ENCODE data around the gene LRRC75A.

Gene LRRC75A

DNA sequence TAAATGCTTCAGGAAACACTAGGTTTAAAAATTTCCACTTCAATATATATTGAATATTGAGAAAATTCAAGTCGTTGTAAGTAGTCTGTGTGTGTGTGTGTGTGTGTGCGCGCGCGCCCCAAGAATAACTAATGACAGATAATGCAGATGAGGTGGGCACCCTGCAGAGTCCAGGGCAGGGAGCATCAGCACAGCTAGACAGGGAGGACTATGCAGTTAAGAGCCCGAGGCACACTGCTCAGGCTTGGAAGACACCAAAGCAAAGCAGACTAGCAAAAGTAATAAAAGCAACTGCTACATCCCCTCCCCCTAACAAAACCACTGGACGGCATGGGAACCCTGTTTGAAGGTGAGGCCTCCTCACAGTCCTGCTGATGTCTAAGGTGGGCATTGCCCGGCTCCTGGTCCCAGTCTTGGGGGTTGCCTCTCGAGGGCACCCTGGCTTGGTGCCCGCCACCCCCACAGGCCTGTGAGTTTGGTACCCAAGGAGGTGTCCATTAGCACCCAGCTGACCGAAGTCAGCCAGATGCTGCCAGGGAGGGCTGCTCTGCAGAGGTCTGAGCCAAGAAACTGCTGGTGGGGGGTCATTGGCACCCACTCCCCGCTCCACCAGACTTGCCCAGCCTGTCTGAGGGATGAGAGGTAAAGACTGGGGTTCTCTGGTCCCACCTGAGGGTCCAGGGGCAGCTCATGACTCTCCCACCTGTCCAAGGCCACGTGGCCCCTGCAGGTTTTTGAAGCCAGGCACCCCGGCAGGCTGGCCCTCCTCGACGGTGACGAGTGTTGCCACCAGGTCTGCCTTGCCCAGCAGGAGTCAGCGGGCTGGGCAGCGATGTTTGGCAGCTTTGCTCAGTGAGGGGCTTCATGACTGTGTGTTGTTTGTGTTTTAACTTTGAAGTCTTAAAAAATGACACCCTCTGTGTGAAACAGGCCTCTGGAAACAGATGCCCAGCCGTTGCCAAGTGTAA, 18.7 kb downstream of the LRRC75A start:
- 87% methylated on average over 20 of the region's 20 CpGs for WGBS, 2 experiments

DNA sequence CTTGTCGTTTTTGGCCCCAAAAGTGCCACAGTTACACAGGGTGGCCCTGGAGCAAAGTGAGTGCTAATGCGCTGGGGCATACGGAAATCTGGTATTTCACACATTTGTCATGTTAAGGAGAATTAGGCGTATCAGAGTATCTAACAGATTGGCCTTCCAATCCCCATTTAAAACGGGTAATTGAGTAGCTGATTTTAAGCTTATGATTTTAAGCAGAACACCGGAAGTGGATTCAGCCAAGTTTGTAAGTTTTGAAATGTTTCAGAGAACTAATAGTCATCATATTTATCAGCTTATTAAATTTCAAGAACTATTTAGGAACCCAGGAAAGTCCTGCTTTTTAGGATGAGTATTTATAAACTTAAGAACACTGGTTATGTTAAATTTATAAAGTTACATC, 19.5 kb downstream of the LRRC75A start:
- H3K36me3 ChIP-seq (ENCODE audit: control insufficient read depth, insufficient read depth, low read length): no peaks in the 10 kb centered on the region
- H3K27ac ChIP-seq (ENCODE audit: insufficient read depth, low read depth, low read length, poor library complexity, severe bottlenecking): no peak overlapping the region
- H3K4me3 ChIP-seq (ENCODE audit: insufficient read depth, low read depth, low read length): no peak overlapping the region
- H3K27me3 ChIP-seq (ENCODE audit: control insufficient read depth, insufficient read depth, low read length, poor library complexity, severe bottlenecking): no peaks in the 10 kb centered on the region
- WGBS, 2 experiments: 85 to 92% methylated on average over 6 of the region's 6 CpGs
- H3K4me1 ChIP-seq (ENCODE audit: control insufficient read depth, insufficient read depth, low read length): peaks cover 14% of the 10 kb centered on the region
- H3K9me3 ChIP-seq (ENCODE audit: control insufficient read depth, low read length): no peaks in the 10 kb centered on the region

More for the DNA sequence above, 18.7 kb downstream of the LRRC75A start:
- no peak overlapping the region for H3K4me3 ChIP-seq (ENCODE audit: insufficient read depth, low read depth, low read length)
- no peaks in the 10 kb centered on the region for H3K36me3 ChIP-seq (ENCODE audit: control insufficient read depth, insufficient read depth, low read length)
- H3K4me1 ChIP-seq (ENCODE audit: control insufficient read depth, insufficient read depth, low read length): peaks cover 14% of the 10 kb centered on the region
- no peaks in the 10 kb centered on the region for H3K9me3 ChIP-seq (ENCODE audit: control insufficient read depth, low read length)
- no peak overlapping the region for H3K27ac ChIP-seq (ENCODE audit: insufficient read depth, low read depth, low read length, poor library complexity, severe bottlenecking)
- H3K27me3 ChIP-seq (ENCODE audit: control insufficient read depth, insufficient read depth, low read length, poor library complexity, severe bottlenecking): no peaks in the 10 kb centered on the region

DNA sequence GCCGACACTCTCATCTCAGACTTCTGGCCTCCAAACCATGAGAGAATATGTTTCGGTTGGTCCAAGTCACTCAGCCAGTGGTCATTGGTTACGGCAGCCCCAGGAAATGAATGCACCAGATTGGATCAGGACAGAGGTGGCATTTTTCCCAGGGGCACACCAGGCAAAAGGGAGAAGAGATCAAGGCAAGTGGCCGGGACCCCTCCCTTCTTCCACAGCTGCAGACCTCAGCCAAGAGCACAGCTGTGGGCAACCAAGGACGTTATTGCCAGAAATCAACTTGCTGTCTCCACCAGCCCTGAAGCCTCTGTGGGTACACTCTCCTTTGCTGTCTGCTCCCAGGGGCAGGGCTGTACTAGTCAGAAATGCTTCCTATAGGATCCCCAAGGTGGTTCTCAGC, 20.7 kb downstream of the LRRC75A start:
- Histone ChIP-seq H3K27me3 (ENCODE audit: control insufficient read depth, insufficient read depth, low read length, poor library complexity, severe bottlenecking) (no peaks in the 10 kb centered on the region), H3K27ac (ENCODE audit: insufficient read depth, low read depth, low read length, poor library complexity, severe bottlenecking) (no peak overlapping the region), H3K9me3 (ENCODE audit: control insufficient read depth, low read length) (no peaks in the 10 kb centered on the region), H3K4me1 (ENCODE audit: control insufficient read depth, insufficient read depth, low read length) (peaks cover 14% of the 10 kb centered on the region), H3K36me3 (ENCODE audit: control insufficient read depth, insufficient read depth, low read length) (no peaks in the 10 kb centered on the region), H3K4me3 (ENCODE audit: insufficient read depth, low read depth, low read length) (no peak overlapping the region)
- 93 to 95% methylated on average over 5 of the region's 5 CpGs for WGBS, 2 experiments

DNA sequence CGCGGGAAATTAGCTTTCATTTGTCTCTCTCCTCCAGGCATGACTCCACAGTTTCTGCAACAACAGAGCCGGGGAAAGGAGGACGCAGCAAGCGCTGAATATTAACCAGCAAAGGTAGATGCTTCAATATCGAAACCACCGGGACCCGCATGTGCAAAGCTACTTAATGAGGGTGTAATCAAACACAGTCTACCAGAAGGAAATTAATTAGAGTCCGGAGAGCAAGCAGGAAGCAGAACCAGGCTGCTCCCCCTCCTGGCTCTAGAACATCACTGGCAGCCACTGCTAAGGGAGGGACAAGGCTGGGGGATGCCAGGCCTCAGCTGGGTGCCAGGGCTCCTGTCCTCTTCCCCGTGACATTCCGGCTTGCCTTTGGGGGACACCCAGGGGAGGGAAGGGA, 21.7 kb downstream of the LRRC75A start:
- H3K9me3 ChIP-seq (ENCODE audit: control insufficient read depth, low read length): no peaks in the 10 kb centered on the region
- WGBS, 2 experiments: 86 to 89% methylated on average over 11 of the region's 11 CpGs
- no peak overlapping the region for H3K4me3 ChIP-seq (ENCODE audit: insufficient read depth, low read depth, low read length)
- H3K36me3 ChIP-seq (ENCODE audit: control insufficient read depth, insufficient read depth, low read length): no peaks in the 10 kb centered on the region
- H3K4me1 ChIP-seq (ENCODE audit: control insufficient read depth, insufficient read depth, low read length): peaks cover 14% of the 10 kb centered on the region
- no peaks in the 10 kb centered on the region for H3K27me3 ChIP-seq (ENCODE audit: control insufficient read depth, insufficient read depth, low read length, poor library complexity, severe bottlenecking)
- H3K27ac ChIP-seq (ENCODE audit: insufficient read depth, low read depth, low read length, poor library complexity, severe bottlenecking): no peak overlapping the region

DNA sequence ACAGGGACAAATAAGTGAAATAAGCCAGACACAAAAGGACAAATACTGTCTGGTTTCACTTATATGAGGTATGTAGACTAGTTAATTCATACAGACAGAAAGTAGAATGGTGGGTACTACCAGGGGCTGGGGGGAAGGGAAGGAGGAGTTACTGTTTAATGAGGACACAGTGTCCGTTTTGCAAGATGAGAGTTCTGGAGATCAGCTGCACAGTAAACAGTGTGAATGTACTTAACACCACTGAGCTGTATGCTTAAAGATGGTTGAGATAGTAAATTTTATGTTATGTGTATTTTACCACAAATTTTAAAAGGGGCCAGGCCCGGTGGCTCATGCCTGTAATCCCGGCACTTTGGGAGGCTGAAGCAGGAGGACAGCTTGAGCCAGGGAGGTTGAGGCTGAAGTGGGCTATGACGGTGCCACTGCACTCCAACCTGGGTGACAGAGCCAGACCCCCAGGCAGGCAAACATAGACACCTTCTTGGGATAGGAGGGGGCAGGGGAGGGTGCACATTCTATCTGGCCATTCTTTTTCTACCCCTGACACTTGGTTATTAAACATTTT, 23.5 kb downstream of the LRRC75A start:
- no peak overlapping the region for H3K27ac ChIP-seq (ENCODE audit: insufficient read depth, low read depth, low read length, poor library complexity, severe bottlenecking)
- 94 to 97% methylated on average over 4 of the region's 4 CpGs for WGBS, 2 experiments

DNA sequence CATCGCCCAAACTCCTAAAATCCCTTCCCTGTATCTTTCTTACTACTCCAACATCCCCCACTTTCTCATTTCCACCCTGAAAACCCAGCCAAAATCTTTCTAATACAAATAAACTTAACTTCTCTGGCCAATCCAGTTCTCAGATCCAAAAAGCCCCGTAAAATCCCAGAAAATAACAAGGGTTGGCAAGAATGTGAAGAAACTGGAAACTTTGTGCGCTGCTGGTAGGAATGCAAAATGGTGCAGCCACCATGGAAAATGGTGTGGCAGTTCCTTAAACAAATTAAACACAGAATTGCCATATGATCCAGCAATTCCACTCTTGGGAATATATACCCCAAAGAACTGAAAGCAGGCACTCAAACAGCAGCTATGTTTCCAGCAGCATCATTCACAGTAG, 24.1 kb downstream of the LRRC75A start:
- WGBS, 2 experiments: 91 to 95% methylated on average over 3 of the region's 3 CpGs
- Histone ChIP-seq H3K4me1 (ENCODE audit: control insufficient read depth, insufficient read depth, low read length) (peaks cover 7% of the 10 kb centered on the region), H3K27me3 (ENCODE audit: control insufficient read depth, insufficient read depth, low read length, poor library complexity, severe bottlenecking) (no peaks in the 10 kb centered on the region), H3K27ac (ENCODE audit: insufficient read depth, low read depth, low read length, poor library complexity, severe bottlenecking) (no peak overlapping the region), H3K9me3 (ENCODE audit: control insufficient read depth, low read length) (no peaks in the 10 kb centered on the region), H3K4me3 (ENCODE audit: insufficient read depth, low read depth, low read length) (no peak overlapping the region), H3K36me3 (ENCODE audit: control insufficient read depth, insufficient read depth, low read length) (no peaks in the 10 kb centered on the region)

More for the DNA sequence above, 23.5 kb downstream of the LRRC75A start:
- no peaks in the 10 kb centered on the region for H3K27me3 ChIP-seq (ENCODE audit: control insufficient read depth, insufficient read depth, low read length, poor library complexity, severe bottlenecking)
- peaks cover 13% of the 10 kb centered on the region for H3K4me1 ChIP-seq (ENCODE audit: control insufficient read depth, insufficient read depth, low read length)
- H3K9me3 ChIP-seq (ENCODE audit: control insufficient read depth, low read length): no peaks in the 10 kb centered on the region
- no peak overlapping the region for H3K4me3 ChIP-seq (ENCODE audit: insufficient read depth, low read depth, low read length)
- no peaks in the 10 kb centered on the region for H3K36me3 ChIP-seq (ENCODE audit: control insufficient read depth, insufficient read depth, low read length)

DNA sequence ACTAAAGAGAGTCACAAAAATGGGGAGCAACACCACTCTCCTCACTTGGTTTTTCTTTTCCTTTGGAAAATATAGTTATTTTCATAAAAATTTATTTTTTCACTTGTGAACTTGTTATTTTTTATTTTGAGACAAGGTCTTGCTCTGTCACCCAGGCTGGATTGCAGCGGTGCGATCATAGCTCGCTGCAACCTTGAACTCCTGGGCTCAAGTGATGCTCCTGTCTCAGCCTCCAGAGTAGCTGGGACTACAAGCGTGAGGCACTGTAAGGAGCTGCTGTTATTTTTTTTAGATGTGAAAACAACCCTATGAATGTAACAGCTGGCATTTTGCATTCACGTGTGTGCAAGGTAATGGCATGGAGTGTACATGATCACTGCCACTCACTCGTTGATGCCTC, 24.9 kb downstream of the LRRC75A start:
- Histone ChIP-seq H3K36me3 (ENCODE audit: control insufficient read depth, insufficient read depth, low read length) (no peaks in the 10 kb centered on the region), H3K9me3 (ENCODE audit: control insufficient read depth, low read length) (no peaks in the 10 kb centered on the region), H3K27ac (ENCODE audit: insufficient read depth, low read depth, low read length, poor library complexity, severe bottlenecking) (no peak overlapping the region), H3K4me1 (ENCODE audit: control insufficient read depth, insufficient read depth, low read length) (peaks cover 5% of the 10 kb centered on the region), H3K4me3 (ENCODE audit: insufficient read depth, low read depth, low read length) (no peak overlapping the region), H3K27me3 (ENCODE audit: control insufficient read depth, insufficient read depth, low read length, poor library complexity, severe bottlenecking) (no peaks in the 10 kb centered on the region)
- 96% methylated on average over 6 of the region's 6 CpGs for WGBS, 2 experiments

DNA sequence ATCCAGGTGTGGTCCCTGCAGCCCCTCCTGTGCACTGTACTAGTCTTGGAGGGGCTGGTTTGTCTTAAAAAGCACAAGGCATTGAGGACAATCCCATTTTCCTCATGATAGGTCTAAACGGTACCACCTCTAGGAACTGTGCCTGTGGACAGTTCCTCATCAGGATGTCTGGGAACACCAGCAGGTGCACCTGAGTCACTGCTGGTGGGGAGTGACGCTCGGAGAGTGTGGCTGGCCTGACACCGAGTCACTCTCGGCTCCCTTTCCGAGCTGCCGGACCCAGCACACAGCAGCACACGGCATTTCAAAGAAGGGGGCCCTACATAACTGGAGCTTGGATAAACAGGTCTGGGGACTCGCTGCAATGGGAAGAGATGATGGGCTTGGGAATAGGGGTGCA, 25.6 kb downstream of the LRRC75A start:
- H3K27ac ChIP-seq (ENCODE audit: insufficient read depth, low read depth, low read length, poor library complexity, severe bottlenecking): no peak overlapping the region
- WGBS, 2 experiments: 82 to 85% methylated on average over 9 of the region's 9 CpGs

DNA sequence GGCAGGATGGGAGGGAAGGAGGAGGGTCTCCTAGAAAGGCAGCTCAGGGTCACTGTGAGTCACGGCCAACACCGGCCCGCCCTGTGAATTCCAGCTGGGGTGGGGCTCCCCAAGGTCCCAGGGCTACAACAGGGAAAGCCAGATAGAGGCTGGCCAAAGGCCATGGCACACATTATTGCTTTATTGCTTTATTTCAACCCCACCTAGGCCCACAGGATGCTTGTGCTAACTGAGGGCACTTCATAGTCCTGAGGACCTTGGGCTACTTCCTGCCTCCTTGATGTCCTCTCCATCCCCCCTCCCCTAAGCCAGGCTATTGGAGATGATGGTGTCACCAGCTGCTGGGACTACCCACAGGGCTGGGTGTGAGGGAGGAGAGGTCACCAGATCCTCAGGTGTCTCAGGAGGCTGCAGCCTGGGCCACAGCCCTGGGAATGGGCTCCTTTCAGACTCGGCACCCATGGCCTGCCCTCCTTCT, 26.1 kb downstream of the LRRC75A start:
- H3K36me3 ChIP-seq (ENCODE audit: control insufficient read depth, insufficient read depth, low read length): no peaks in the 10 kb centered on the region
- H3K4me3 ChIP-seq (ENCODE audit: insufficient read depth, low read depth, low read length): no peak overlapping the region
- 87 to 89% methylated on average over 4 of the region's 4 CpGs for WGBS, 2 experiments
- H3K27me3 ChIP-seq (ENCODE audit: control insufficient read depth, insufficient read depth, low read length, poor library complexity, severe bottlenecking): no peaks in the 10 kb centered on the region
- H3K9me3 ChIP-seq (ENCODE audit: control insufficient read depth, low read length): no peaks in the 10 kb centered on the region
- peaks cover 5% of the 10 kb centered on the region for H3K4me1 ChIP-seq (ENCODE audit: control insufficient read depth, insufficient read depth, low read length)
- no peak overlapping the region for H3K27ac ChIP-seq (ENCODE audit: insufficient read depth, low read depth, low read length, poor library complexity, severe bottlenecking)

More for the DNA sequence above, 25.6 kb downstream of the LRRC75A start:
- Histone ChIP-seq H3K27me3 (ENCODE audit: control insufficient read depth, insufficient read depth, low read length, poor library complexity, severe bottlenecking) (no peaks in the 10 kb centered on the region), H3K4me1 (ENCODE audit: control insufficient read depth, insufficient read depth, low read length) (peaks cover 5% of the 10 kb centered on the region), H3K4me3 (ENCODE audit: insufficient read depth, low read depth, low read length) (no peak overlapping the region), H3K9me3 (ENCODE audit: control insufficient read depth, low read length) (no peaks in the 10 kb centered on the region), H3K36me3 (ENCODE audit: control insufficient read depth, insufficient read depth, low read length) (no peaks in the 10 kb centered on the region)

DNA sequence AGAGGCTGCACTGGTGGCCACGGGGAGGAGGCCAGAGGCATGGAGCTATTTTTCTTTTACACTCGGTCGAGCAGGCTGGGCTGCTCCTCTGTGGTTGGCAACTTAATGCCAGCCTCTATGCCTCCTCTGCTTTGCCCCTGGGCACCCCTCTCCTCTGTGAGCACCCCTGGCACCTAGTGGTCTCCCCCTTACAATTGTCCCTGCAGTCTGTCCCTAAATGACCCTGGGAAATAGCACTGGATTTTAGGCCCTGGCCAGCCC, 27.0 kb downstream of the LRRC75A start:
- Histone ChIP-seq H3K27ac (ENCODE audit: insufficient read depth, low read depth, low read length, poor library complexity, severe bottlenecking) (no peak overlapping the region), H3K4me3 (ENCODE audit: insufficient read depth, low read depth, low read length) (no peak overlapping the region), H3K9me3 (ENCODE audit: control insufficient read depth, low read length) (no peaks in the 10 kb centered on the region), H3K36me3 (ENCODE audit: control insufficient read depth, insufficient read depth, low read length) (no peaks in the 10 kb centered on the region), H3K27me3 (ENCODE audit: control insufficient read depth, insufficient read depth, low read length, poor library complexity, severe bottlenecking) (no peaks in the 10 kb centered on the region), H3K4me1 (ENCODE audit: control insufficient read depth, insufficient read depth, low read length) (peaks cover 2% of the 10 kb centered on the region)
- 91 to 92% methylated on average over 3 of the region's 3 CpGs for WGBS, 2 experiments

Data from ectodermal cell (in vitro differentiated cells).